GM12873 (cell line): ENCODE results near the gene GTF3C2.

ENCODE experiments used
- CTCF ChIP-seq: IDR thresholded peaks from 2 replicates; pipeline ENCODE4 v1.5.1; 2012; ENCODE audit warnings: low read depth, mild to moderate bottlenecking, moderate library complexity, low read length, control low read depth; ENCODE audit not compliant: insufficient read depth; ENCODE audit errors: missing control alignments

GTF3C2 gene

DNA sequence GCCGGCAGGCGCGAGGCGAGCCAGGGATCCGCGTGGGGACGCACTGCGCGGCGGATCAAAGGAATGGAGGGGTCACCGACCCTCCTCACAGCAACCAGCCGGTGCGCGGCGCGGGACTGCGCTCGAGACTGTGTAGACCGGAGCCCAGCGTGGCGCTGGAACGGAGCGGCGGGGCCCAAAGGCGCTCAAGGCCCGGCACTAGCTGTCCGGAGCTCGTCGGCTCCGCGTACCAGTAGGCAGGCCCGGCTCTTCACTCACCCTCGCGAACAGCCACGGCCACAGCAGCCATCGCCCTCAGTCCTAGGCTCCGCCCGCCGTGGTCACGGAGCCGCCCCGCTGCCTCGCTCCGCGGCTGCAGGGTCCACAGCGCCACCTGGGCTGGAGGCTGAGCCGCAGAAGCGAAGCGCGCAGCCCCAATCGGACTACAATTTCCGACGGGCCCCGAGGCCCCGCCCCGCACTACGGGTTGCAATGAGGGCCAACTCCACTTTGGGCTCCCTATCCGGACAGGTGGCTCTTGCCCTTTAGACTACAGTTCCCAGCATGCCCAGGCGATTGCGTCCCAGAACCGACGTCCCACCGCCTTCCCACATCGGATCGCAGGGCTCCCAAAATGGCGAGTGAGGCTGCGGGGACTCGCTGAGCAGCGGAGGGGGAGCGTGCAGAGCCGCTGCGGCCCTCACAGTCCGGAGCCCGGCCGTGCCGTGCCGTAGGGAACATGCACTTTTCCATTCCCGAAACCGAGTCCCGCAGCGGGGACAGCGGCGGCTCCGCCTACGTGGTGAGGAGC, 13.7 kb upstream of the GTF3C2 start, which contains the start of the genes EIF2B4 and SNX17:
TSS of gene EIF2B4 (minus strand) at position 313 of the 790 bp plus-strand sequence. CDS start at position 289, 24 bp downstream.
TSS of gene SNX17 (plus strand) at position 591 of the 790 bp plus-strand sequence. CDS start at position 719, 128 bp downstream.
- peak; percentile 74 for TF ChIP-seq CTCF

- TF ChIP-seq CTCF = no peak
Measured at GRCh38 chr2:27369471-27370025, 13.0 kb upstream of the GTF3C2 start.

GRCh38 chr2:27363933-27364332, 7.4 kb upstream of the GTF3C2 start:
- no peak for TF ChIP-seq CTCF

DNA sequence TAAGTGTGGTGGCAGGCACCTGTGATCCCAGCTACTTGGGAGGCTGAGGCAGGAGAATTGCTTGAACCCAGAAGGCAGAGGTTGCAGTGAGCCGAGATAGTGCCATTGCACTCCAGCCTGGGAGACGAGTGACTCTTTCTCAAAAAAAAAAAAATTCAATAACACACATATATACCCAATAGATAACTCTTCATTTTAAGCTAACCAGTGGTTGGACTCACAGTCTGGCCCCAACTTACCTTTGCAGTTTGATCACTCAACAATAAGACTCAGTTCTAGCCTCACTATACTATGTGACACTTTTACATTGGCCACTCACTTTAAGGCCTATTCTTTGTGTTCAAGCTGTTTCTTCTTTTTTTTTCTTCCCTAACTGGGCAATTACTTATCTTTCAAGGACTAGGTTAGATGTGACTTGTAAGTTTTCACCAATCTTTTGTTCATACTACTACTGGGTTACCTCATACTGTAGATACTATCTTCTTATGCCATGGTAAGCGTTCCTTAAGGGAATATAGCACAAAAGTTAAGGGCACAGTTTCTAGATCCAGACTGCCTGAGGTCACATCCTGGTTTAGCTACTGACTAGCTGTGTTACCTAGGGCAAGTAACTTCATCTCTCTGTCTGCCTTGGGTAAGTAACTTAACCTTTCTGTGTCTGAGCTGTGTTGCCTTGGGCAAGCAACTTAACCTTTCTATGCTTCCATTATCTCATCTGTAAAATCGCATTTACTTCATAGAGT, 6.3 kb upstream of the GTF3C2 start:
- no peak for TF ChIP-seq CTCF

GRCh38 chr2:27356056-27356381, 545 bp downstream of the GTF3C2 start:
- no peak for TF ChIP-seq CTCF

DNA sequence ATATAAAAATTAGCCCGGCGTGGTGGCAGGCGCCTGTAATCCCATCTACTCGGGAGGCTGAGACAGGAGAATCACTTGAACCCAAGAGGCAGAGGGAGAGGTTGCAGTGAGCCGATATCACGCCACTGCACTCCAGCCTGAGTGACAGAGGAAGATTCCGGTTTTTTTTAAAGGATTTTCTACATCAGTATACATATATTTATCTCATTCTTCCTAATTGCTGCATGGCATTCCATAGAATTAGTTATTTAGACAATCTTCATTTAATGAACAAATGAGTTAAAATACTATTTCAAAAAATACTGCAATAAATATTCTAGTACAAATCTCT, 2.0 kb downstream of the GTF3C2 start:
- TF ChIP-seq CTCF = no peak

DNA sequence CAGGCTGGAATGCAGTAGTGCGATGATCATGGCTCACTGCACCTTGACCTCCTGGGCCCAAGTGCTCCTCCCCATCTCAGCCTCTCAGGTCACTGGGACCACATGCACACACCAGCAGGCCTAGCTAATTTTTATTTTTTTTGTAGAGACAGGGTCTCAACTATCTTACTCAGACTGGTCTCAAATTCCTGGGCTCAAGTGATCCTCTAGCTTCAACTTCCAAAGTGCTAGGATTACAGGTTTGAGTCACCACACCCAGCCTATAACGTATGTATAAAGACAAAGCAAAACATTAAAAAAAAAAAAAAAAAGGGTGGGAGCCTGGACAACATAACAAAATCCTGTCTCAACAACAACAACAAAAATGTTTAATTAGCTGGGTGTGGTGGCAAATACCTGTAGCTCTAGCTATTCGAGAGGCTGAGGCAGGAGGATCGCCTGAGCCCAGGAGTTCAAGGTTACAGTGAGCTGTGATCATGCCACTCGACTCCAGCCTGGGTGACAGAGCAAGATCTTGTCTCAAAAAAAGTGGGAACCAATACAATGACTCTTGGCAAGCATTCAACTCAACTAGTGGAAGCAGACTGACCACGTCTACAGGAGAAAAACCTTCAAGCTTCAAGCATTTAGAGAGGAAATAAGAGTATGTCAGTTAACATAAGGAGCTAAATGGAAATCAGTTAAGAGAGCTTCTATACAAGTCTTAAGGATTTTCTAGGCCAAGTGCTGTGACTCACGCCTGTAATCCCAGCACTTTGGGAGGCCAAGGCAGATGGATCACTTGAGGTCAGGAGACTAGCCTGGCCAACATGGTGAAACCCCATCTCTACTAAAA, 2.6 kb downstream of the GTF3C2 start:
- TF ChIP-seq CTCF = no peak
